H1 (cell line): Measurements from ENCODE around the gene KCNK2.

Experiments used
- BCL11A ChIP-seq, 2 experiments: IDR thresholded peaks; one replicate each; pipeline ENCODE4 v1.6.1; 2011; ENCODE audit warnings: low read depth in 2 of 2, low read length in 2 of 2, mild to moderate bottlenecking in 2 of 2
- CBX8 ChIP-seq: fragments of 300-800, 300-1000 bp; sonication (generic); IDR thresholded peaks from 2 replicates; pipeline ENCODE4 v1.7.1; 2016; ENCODE audit warnings: low read depth, low read length, borderline replicate concordance
- POLR2A ChIP-seq, 2 experiments: IDR thresholded peaks; 1 replicate in 1 of 2; 2 replicates in 1 of 2; pipeline ENCODE4 v1.6.1; 2011; ENCODE audit warnings: low read depth in 2 of 2, low read length in 2 of 2, mild to moderate bottlenecking in 2 of 2; ENCODE audit errors: control extremely low read depth in 1 of 2
- TF ChIP-seq, protein P1 (sequence below), 3 experiments: IDR thresholded peaks; 1 replicate in 2 of 3; 2 replicates in 1 of 3; pipeline versions ENCODE4 v1.5.1 to v1.6.1; 2011; ENCODE audit warnings: low read length in 3 of 3, mild to moderate bottlenecking in 3 of 3, inconsistent platforms in 2 of 3, low read depth in 1 of 3, moderate library complexity in 1 of 3; ENCODE audit not compliant: insufficient read depth in 1 of 3; ENCODE audit errors: control extremely low read depth in 1 of 3
- TF ChIP-seq, protein P2 (sequence below): IDR thresholded peaks from 2 replicates; pipeline ENCODE4 v1.6.1; 2011; ENCODE audit warnings: low read length, improper control_type of control experiment

DNA sequence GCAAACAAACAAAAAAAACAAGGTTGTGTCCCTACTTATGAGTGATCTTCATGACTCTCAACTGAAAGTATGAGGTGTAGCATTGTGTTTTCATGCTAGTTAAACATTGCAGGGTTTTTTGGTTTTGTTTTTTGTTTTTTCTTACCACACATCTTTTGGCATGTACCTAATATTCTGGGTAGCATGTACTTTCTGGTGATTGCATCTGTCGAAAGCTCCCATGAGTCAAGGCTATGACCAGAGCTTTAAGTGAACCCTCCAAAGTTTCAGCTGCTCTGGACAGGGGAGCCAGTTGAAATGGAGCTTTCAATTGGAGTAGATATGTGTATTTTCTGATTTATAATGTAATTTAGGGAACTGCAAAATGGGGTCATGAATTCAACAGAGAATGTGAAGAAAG is 115.5 kb downstream of the KCNK2 start:
- TF ChIP-seq, protein P1, sequence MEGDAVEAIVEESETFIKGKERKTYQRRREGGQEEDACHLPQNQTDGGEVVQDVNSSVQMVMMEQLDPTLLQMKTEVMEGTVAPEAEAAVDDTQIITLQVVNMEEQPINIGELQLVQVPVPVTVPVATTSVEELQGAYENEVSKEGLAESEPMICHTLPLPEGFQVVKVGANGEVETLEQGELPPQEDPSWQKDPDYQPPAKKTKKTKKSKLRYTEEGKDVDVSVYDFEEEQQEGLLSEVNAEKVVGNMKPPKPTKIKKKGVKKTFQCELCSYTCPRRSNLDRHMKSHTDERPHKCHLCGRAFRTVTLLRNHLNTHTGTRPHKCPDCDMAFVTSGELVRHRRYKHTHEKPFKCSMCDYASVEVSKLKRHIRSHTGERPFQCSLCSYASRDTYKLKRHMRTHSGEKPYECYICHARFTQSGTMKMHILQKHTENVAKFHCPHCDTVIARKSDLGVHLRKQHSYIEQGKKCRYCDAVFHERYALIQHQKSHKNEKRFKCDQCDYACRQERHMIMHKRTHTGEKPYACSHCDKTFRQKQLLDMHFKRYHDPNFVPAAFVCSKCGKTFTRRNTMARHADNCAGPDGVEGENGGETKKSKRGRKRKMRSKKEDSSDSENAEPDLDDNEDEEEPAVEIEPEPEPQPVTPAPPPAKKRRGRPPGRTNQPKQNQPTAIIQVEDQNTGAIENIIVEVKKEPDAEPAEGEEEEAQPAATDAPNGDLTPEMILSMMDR (IDR thresholded peaks at IDR 0.05; ENCODE audit: control extremely low read depth in 1 of 3, insufficient read depth in 1 of 3, low read depth in 1 of 3, low read length in 3 of 3), result no peak
- no peak for TF ChIP-seq CBX8
- TF ChIP-seq, protein P2, sequence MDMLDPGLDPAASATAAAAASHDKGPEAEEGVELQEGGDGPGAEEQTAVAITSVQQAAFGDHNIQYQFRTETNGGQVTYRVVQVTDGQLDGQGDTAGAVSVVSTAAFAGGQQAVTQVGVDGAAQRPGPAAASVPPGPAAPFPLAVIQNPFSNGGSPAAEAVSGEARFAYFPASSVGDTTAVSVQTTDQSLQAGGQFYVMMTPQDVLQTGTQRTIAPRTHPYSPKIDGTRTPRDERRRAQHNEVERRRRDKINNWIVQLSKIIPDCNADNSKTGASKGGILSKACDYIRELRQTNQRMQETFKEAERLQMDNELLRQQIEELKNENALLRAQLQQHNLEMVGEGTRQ, result no peak
- no peak for TF ChIP-seq POLR2A (IDR thresholded peaks at IDR 0.05; ENCODE audit: control extremely low read depth in 1 of 2, low read depth in 2 of 2, low read length in 2 of 2)
- TF ChIP-seq BCL11A (IDR thresholded peaks at IDR 0.05; ENCODE audit: low read depth in 2 of 2, low read length in 2 of 2), result no peak
